ENCODE results near the gene GALNTL6. TPM values are rescaled to one million over a fixed set of nuclear protein-coding genes. Genes with fewer than 3 reads are reported as not detected.

GALNTL6 gene
- total and polyA plus RNA-seq, 2 experiments from 2014 or later: 0.38 to 0.40 TPM

GRCh38 chr4:172844556-172844955 is 1031.4 kb downstream of the GALNTL6 start:
- Histone ChIP-seq H3K36me3 (ENCODE audit: insufficient read depth) (no peaks in the 10 kb centered on the region), H3F3A (replicated peaks; ENCODE audit: low read depth) (no peaks in the 10 kb centered on the region)
- ATAC-seq: no peak

More at GRCh38 chr4:172844556-172844955, 1031.4 kb downstream of the GALNTL6 start:
- no peaks in the 10 kb centered on the region for H3K79me2 ChIP-seq (replicated peaks; ENCODE audit: insufficient read depth)
- no peak overlapping the region for H3K4me3 Mint-ChIP-seq
- H3K36me3 Mint-ChIP-seq (ENCODE audit: low read depth): no peaks in the 10 kb centered on the region
- TF ChIP-seq EZH2phosphoT487 (IDR thresholded peaks at IDR 0.05; ENCODE audit: unreplicated experiment): no peak
- no peak for TF ChIP-seq ZNF462 (CRISPR knock-in tag; IDR thresholded peaks at IDR 0.05)
- no peak for TF ChIP-seq EZH2 (IDR thresholded peaks at IDR 0.05; ENCODE audit: low read depth, unreplicated experiment)
- TF ChIP-seq REST (IDR thresholded peaks at IDR 0.05; ENCODE audit: unreplicated experiment): no peak
- no peak for TF ChIP-seq POLR2AphosphoS5 (IDR thresholded peaks at IDR 0.05; ENCODE audit: low read depth)
- TF ChIP-seq JUNB (IDR thresholded peaks at IDR 0.05; ENCODE audit: unreplicated experiment): no peak
- TF ChIP-seq CREB1 (CRISPR knock-in tag; IDR thresholded peaks at IDR 0.05; ENCODE audit: low read depth): no peak
- no peak for TF ChIP-seq NANOG (IDR thresholded peaks at IDR 0.05; ENCODE audit: borderline replicate concordance)
- no peak for TF ChIP-seq ZNF114 (CRISPR knock-in tag; IDR thresholded peaks at IDR 0.05)
- TF ChIP-seq ZNF331 (CRISPR knock-in tag; IDR thresholded peaks at IDR 0.05; ENCODE audit: low read depth): no peak
- TF ChIP-seq CTCF (conservative IDR thresholded peaks at IDR 0.05; ENCODE audit: low read depth in 2 of 2): no peak
- no peak for TF ChIP-seq STAT1 (IDR thresholded peaks at IDR 0.05; ENCODE audit: unreplicated experiment)
- no peak for TF ChIP-seq ETS1 (IDR thresholded peaks at IDR 0.05)
- H3K27ac ChIP-seq (ENCODE audit: low read depth): no peak overlapping the region
- H3K9me3 Mint-ChIP-seq: no peaks in the 10 kb centered on the region
- H2AFZ ChIP-seq: no peak overlapping the region
- peaks cover 2% of the 10 kb centered on the region for H3K27me3 Mint-ChIP-seq (ENCODE audit: insufficient read depth, low read depth, poor library complexity)
- peaks cover 7% of the 10 kb centered on the region; the same call in 2 of the 3 replicates for H3K4me1 Mint-ChIP-seq
- no peaks in the 10 kb centered on the region for H3K4me1 ChIP-seq (ENCODE audit: insufficient read depth)
- no peak for DNase-seq (ENCODE audit: low spot score)
- no peaks in the 10 kb centered on the region for H4K20me1 ChIP-seq (replicated peaks; ENCODE audit: insufficient read depth)
- no peak overlapping the region for H3K27ac Mint-ChIP-seq
- no peak overlapping the region for H3K4me2 ChIP-seq
- no peaks in the 10 kb centered on the region for H3K27me3 ChIP-seq (ENCODE audit: insufficient read depth)
- no peak overlapping the region for H3K4me3 ChIP-seq
- no peaks in the 10 kb centered on the region for H3K9me2 ChIP-seq (ENCODE audit: insufficient read depth)
